ENCODE measurements around the gene GNGT2.

GRCh38 chr17:49226771-49227435 lies 16.5 kb upstream of the GNGT2 start:
- TF ChIP-seq CTCF (conservative IDR thresholded peaks at IDR 0.05; ENCODE audit: low read length) = no peak
- no peak for TF ChIP-seq EZH2phosphoT487 (IDR thresholded peaks at IDR 0.05; ENCODE audit: borderline replicate concordance)

All from Loucy (cell line).